Head of caudate nucleus (tissue), 42 donors: ENCODE data around the gene C5AR2.
"Not testable (repeated sequence)": the region's sequence is repeated elsewhere in the genome, so short reads cannot be mapped to it uniquely, and the experiment has no call there.

Experiments
- DNase-seq, 42 donors: peaks; one replicate each; pipeline versions ENCODE4 v3.0.0 to v3.0.0-alpha.2; 2020 to 2021; ENCODE audit warnings: mixed read lengths in 7 of 42
- intact Hi-C: fragments of 100-400 bp; cut with DNase I; formaldehyde crosslinking; loops from one replicate; pipeline ENCODE4 v1.15.0; 2022

Gene C5AR2

DNA sequence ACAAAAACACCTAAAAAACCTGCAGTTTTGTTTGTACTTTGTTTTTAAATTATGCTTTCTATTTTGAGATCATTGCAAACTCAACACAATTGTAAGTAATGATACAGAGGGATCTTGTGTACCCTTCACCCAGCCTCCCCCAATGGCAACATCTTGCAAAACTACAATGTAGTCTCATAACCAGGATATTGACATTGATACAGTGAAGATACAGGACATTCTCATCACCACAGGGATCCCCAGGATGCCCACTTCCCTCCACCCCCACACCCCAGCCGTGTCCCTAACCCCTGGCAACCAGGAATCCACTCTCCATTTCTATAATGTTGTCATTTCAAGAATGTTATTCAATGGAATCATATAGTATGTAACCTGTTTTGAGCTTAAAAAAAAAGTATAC is 10.3 kb upstream of the C5AR2 start:
- no peak for DNase-seq

DNA sequence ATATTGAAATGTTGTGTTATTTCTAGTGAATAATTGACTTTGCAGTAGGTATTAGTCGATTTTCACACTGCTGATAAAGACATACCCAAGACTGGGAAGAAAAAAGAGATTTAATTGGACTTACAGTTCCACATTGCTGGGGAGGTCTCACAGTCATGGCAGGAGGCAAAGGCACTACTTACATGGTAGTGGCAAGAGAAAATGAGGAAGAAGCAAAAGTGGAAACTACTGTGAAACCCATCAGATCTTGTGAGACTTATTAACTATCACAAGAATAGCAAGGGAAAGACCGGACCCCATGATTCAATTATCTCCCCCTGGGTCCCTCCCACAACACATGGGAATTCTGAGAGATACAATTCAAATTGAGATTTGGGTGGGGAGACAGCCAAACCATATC is 9.9 kb upstream of the C5AR2 start:
- DNase-seq = no peak

More for the DNA sequence above, 10.3 kb upstream of the C5AR2 start:
- intact Hi-C loops = no loop called here

DNA sequence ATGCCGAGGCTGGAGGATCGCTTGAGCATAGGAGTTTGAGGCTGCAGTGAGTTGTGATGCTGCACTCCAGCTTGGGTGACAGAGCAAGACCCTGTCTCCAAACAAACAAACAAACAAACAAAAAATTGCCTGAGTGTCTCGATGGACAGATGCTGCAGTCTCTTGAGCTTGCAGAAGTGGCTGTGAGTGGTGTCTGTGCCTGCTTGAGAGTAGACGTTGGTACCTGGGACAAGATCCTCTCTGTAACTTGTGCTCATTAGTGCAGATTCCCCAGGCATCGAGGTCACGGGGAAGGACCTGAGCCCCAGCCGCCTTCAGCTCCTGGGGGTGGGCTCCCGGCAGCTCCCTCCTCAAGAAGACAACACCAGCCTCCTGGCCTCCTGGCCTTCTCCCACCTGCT is 8.6 kb upstream of the C5AR2 start:
- intact Hi-C loops = no loop called here
- DNase-seq = no peak

More for the DNA sequence above, 9.9 kb upstream of the C5AR2 start:
- intact Hi-C loops = no loop called here

GRCh38 chr19:47323872-47324271 is 8.1 kb upstream of the C5AR2 start:
- intact Hi-C loops = no loop called here
- DNase-seq = no peak

GRCh38 chr19:47324502-47324901 is 7.5 kb upstream of the C5AR2 start:
- DNase-seq = peak in 22 of 42 donors; percentile 13 to 60 (median 38)
- intact Hi-C loops = no loop called here

- peak in 2 of 42 donors; percentile 8 to 11 for DNase-seq
- intact Hi-C loops = no loop called here
Observed at GRCh38 chr19:47330466-47330869, 1.5 kb upstream of the C5AR2 start.

GRCh38 chr19:47331490-47331889 is 485 bp upstream of the C5AR2 start:
- intact Hi-C loops = no loop called here
- DNase-seq = no peak

DNA sequence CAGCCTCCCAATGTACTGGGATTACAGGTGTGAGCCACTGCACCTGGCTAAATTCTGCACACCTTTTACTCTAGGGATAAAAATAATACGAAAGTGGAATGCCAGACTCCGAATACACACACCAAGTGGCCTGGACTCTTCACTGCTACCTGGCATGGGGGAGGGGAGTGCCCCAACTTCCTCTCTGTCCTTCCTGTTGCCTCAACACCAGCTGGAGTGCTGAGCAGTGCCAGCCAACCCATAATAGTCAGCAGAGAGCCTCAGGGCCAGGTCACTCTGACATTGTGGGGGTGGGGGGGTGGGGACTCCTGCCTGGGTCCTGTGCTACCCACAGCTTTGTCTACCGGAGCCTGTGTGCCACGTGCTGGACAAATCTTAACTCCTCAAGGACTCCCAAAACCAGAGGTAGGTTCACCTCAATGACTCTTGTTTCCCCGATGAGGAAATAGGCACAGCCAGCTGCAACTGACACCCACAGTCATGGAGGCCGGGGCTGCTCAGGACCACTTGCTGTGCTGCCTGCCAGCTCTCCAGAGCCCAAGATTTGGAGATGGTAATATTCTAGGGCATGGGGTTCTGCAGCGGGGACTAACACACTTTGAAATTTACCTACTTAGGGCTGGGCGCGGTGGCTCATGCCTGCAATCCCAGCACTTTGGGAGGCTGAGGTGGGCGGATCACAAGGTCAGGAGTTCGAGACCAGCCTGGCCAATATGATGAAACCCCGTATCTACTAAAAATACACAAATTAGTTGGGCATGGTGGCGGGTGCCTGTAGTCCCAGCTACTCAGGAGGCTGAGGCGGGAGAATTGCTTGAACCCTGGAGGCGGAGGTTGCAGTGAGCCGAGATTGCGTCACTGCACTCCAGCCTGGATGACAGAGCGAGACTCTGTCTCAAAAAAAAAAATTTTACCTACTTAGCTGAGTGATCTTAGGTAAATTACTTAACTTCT is 5.1 kb downstream of the C5AR2 start:
- DNase-seq = peak in 36 of 42 donors; percentile 16 to 80 (median 44)
- intact Hi-C loops = not testable (repeated sequence)

GRCh38 chr19:47339196-47339880 is 7.4 kb downstream of the C5AR2 start:
- intact Hi-C loops = no loop called here
- DNase-seq = no peak

DNA sequence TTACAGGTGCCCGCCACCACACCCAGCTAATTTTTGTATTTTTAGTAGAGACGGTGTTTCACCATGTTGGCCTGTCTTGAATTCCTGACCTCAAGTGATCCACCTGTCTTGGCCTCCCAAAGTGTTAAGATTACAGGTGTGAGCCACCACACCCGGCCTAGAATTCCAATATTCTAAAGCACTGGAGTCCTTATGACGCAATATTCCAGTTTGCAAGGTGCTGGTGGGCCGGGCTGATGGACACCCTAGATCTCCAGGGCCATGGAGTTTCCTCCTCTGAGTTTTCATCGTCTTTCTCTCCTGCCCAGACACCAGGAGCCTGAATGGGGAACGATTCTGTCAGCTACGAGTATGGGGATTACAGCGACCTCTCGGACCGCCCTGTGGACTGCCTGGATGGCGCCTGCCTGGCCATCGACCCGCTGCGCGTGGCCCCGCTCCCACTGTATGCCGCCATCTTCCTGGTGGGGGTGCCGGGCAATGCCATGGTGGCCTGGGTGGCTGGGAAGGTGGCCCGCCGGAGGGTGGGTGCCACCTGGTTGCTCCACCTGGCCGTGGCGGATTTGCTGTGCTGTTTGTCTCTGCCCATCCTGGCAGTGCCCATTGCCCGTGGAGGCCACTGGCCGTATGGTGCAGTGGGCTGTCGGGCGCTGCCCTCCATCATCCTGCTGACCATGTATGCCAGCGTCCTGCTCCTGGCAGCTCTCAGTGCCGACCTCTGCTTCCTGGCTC is 8.7 kb downstream of the C5AR2 start:
- intact Hi-C loops = no loop called here

DNA sequence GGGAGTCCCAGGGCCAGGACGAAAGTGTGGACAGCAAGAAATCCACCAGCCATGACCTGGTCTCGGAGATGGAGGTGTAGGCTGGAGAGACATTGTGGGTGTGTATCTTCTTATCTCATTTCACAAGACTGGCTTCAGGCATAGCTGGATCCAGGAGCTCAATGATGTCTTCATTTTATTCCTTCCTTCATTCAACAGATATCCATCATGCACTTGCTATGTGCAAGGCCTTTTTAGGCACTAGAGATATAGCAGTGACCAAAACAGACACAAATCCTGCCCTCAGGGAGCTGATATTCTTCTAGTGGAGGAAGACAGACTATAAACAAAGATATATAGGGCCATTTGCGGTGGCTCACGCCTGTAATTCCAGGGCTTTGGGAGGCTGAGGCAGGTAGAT is 9.8 kb downstream of the C5AR2 start:
- intact Hi-C loops = no loop called here
- no peak for DNase-seq

More for the DNA sequence above, 8.7 kb downstream of the C5AR2 start:
- no peak for DNase-seq

DNA sequence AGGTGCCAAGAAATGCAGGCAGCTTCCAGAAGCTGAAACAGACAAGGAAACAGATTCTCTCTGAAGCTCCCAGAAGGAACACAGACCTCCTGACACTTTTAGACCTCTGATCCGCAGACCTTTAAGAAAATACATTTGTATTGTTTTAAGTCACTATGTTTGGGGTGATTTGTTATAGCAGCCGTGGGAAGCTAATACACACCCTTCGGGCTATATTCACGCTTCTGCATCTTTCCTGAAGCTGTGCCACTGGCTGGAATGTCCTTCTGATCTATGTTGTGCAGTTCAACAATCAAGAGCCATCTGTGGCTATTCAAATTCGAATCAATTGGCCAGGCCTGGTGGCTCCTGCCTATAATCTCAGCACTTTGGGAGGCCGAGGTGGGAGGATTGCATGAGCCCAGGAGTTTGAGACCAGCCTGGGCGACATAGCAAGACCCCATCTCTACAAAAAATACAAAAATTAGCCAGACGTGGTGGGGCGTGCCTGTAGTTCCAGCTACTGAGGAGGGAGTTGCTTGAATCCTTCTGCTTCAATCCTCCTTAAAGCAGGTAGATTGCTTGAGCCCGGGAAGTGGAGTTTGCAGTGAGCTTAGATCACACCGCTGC is 11.3 kb downstream of the C5AR2 start:
- intact Hi-C loops = no loop called here
- DNase-seq = no peak

DNA sequence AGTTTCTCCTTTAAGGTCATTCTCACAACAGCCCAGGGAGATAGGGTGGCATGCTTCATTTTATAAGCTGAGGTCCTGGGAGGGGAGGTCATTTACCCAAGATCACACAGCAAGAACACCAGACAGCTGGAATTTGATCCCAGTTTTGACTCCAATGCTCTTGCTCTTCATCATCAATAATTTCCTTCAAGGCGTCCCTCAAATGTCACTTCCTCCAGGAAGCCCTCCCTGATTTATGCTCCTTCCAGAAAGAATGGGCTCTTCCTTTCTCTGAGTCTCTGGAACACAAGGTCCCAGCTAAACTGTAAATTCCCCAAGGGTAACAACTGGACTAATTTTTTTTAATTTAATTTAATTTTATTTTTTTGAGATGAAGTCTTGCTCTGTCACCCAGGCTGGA is 12.4 kb downstream of the C5AR2 start:
- intact Hi-C loops = no loop called here
- DNase-seq = no peak

- DNase-seq, intact Hi-C loops: not testable (repeated sequence)
Observed at GRCh38 chr19:47346024-47346423, 14.0 kb downstream of the C5AR2 start.

DNA sequence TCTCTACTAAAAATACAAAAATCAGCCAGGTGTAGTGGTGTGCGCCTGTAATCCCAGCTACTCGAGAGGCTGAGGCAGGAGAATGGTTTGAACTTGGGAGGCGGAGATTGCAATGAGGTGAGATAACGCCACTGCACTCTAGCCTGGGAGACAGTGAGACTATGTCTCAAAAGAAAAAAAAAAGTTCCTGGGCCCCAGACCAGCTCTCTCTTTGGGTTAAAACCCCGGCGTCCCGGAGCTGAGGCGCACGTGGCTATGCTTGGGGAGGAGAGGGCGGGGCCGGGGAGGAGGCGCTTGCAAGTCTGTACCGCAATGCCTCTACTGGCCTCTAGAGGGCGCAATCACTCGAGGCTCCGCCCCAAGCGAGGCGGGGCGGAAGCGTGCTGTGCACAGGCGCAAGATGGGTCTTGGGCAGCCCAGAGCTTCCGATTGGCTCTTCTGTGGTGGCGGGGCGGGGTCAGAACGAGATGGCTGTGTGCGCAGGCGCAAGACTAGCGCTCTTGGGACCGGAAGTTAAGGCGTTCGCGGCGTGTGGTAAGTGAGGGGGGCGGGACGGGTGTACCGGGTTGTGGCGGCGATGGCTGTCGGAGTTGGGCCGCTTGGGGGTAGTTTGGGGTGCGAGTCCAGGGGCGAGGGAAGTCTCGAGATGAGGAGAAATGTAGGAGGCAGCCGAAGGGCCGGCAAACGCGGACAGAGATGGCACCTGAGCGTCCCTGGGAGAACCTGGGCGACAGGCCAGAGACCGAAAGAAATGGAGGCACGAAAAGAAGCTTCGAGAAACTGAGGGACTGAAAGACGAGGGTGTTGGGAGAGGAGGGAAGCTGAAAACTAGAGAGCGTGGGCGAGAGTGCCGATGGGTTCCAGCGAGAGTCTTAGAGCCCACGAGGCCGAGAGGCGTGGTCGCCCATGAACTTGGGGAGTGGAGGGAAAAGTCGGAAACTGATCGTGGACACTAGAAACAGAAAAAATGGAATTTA is 17.1 kb downstream of the C5AR2 start, which contains the start of gene DHX34:
DHX34 (plus strand) TSS at position 497 of the 977 bp plus-strand sequence. CDS start 3,716 bp downstream, outside the sequence.
- intact Hi-C loops = no loop called here
- peak; percentile 92 to 98 (median 96) for DNase-seq

- no peak for DNase-seq
- intact Hi-C loops = no loop called here
Observed at GRCh38 chr19:47350630-47351029, 18.7 kb downstream of the C5AR2 start.

DNA sequence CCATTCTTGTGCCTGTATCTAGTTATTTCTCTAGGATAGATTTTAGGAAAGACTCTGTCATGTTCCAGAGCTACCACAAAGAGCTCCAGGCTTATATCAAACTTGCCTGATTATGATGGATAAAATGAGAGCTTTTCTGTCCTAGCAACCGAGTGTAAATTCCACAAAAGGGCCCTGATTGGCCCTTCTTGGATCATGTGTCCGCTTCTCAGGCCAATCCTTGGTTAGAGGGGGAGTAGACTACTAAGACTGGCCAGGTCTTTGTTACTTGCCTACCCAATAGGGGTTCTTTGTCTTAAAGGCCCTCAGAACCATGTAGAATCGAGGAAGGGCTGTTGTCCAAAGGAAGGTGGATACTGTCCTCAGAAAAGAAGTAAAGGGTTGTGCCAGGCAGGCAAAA is 19.6 kb downstream of the C5AR2 start:
- intact Hi-C loops = no loop called here
- peak in 30 of 42 donors; percentile 17 to 68 (median 40) for DNase-seq

GRCh38 chr19:47352095-47352494 is 20.1 kb downstream of the C5AR2 start:
- no peak for DNase-seq
- intact Hi-C loops = no loop called here
